ENCODE data around the gene RUNDC1.

The RUNDC1 gene

GRCh38 chr17:43010667-43011308, 30.4 kb downstream of the RUNDC1 start:
- Histone ChIP-seq H3K27ac (ENCODE audit: insufficient read depth, low read depth, low read length, poor library complexity, severe bottlenecking) (no peak overlapping the region), H3K36me3 (ENCODE audit: control insufficient read depth, insufficient read depth, low read length) (no peaks in the 10 kb centered on the region), H3K4me1 (ENCODE audit: control insufficient read depth, insufficient read depth, low read length) (peaks cover 9% of the 10 kb centered on the region), H3K9me3 (ENCODE audit: control insufficient read depth, low read length) (no peaks in the 10 kb centered on the region), H3K27me3 (ENCODE audit: control insufficient read depth, insufficient read depth, low read length, poor library complexity, severe bottlenecking) (no peaks in the 10 kb centered on the region), H3K4me3 (ENCODE audit: insufficient read depth, low read depth, low read length) (no peak overlapping the region)
- WGBS, 2 experiments: 95% methylated on average over 5 of the region's 5 CpGs

- H3K27me3 ChIP-seq (ENCODE audit: control insufficient read depth, insufficient read depth, low read length, poor library complexity, severe bottlenecking): no peaks in the 10 kb centered on the region
- H3K27ac ChIP-seq (ENCODE audit: insufficient read depth, low read depth, low read length, poor library complexity, severe bottlenecking): no peak overlapping the region
- peaks cover 15% of the 10 kb centered on the region for H3K4me1 ChIP-seq (ENCODE audit: control insufficient read depth, insufficient read depth, low read length)
- no peaks in the 10 kb centered on the region for H3K9me3 ChIP-seq (ENCODE audit: control insufficient read depth, low read length)
- no peak overlapping the region for H3K4me3 ChIP-seq (ENCODE audit: insufficient read depth, low read depth, low read length)
- no peaks in the 10 kb centered on the region for H3K36me3 ChIP-seq (ENCODE audit: control insufficient read depth, insufficient read depth, low read length)
- 92 to 93% methylated on average over 15 of the region's 15 CpGs for WGBS, 2 experiments
These were observed 31.5 kb downstream of the RUNDC1 start for GRCh38 chr17:43011728-43012472.

- no peaks in the 10 kb centered on the region for H3K9me3 ChIP-seq (ENCODE audit: control insufficient read depth, low read length)
- peaks cover 5% of the 10 kb centered on the region for H3K36me3 ChIP-seq (ENCODE audit: control insufficient read depth, insufficient read depth, low read length)
- H3K4me1 ChIP-seq (ENCODE audit: control insufficient read depth, insufficient read depth, low read length): peaks cover 22% of the 10 kb centered on the region
- no peaks in the 10 kb centered on the region for H3K27me3 ChIP-seq (ENCODE audit: control insufficient read depth, insufficient read depth, low read length, poor library complexity, severe bottlenecking)
- H3K27ac ChIP-seq (ENCODE audit: insufficient read depth, low read depth, low read length, poor library complexity, severe bottlenecking): no peak overlapping the region
- WGBS, 2 experiments: 94 to 96% methylated on average over 8 of the region's 8 CpGs
- no peak overlapping the region for H3K4me3 ChIP-seq (ENCODE audit: insufficient read depth, low read depth, low read length)
These were observed 32.9 kb downstream of the RUNDC1 start for GRCh38 chr17:43013296-43013695.

GRCh38 chr17:43014020-43014648, 33.8 kb downstream of the RUNDC1 start:
- H3K4me3 ChIP-seq (ENCODE audit: insufficient read depth, low read depth, low read length): no peak overlapping the region
- peaks cover 5% of the 10 kb centered on the region for H3K36me3 ChIP-seq (ENCODE audit: control insufficient read depth, insufficient read depth, low read length)
- 93% methylated on average over 12 of the region's 12 CpGs for WGBS, 2 experiments
- H3K27ac ChIP-seq (ENCODE audit: insufficient read depth, low read depth, low read length, poor library complexity, severe bottlenecking): no peak overlapping the region
- no peaks in the 10 kb centered on the region for H3K9me3 ChIP-seq (ENCODE audit: control insufficient read depth, low read length)
- H3K4me1 ChIP-seq (ENCODE audit: control insufficient read depth, insufficient read depth, low read length): peaks cover 28% of the 10 kb centered on the region
- no peaks in the 10 kb centered on the region for H3K27me3 ChIP-seq (ENCODE audit: control insufficient read depth, insufficient read depth, low read length, poor library complexity, severe bottlenecking)

GRCh38 chr17:43014649-43015542, 34.5 kb downstream of the RUNDC1 start:
- Histone ChIP-seq H3K27me3 (ENCODE audit: control insufficient read depth, insufficient read depth, low read length, poor library complexity, severe bottlenecking) (no peaks in the 10 kb centered on the region), H3K4me3 (ENCODE audit: insufficient read depth, low read depth, low read length) (no peak overlapping the region), H3K4me1 (ENCODE audit: control insufficient read depth, insufficient read depth, low read length) (peaks cover 34% of the 10 kb centered on the region), H3K9me3 (ENCODE audit: control insufficient read depth, low read length) (no peaks in the 10 kb centered on the region), H3K27ac (ENCODE audit: insufficient read depth, low read depth, low read length, poor library complexity, severe bottlenecking) (no peak overlapping the region), H3K36me3 (ENCODE audit: control insufficient read depth, insufficient read depth, low read length) (peaks cover 5% of the 10 kb centered on the region)
- WGBS, 2 experiments: 87 to 89% methylated on average over 8 of the region's 8 CpGs

GRCh38 chr17:43015579-43015978, 35.2 kb downstream of the RUNDC1 start:
- no peak overlapping the region for H3K27ac ChIP-seq (ENCODE audit: insufficient read depth, low read depth, low read length, poor library complexity, severe bottlenecking)
- WGBS, 2 experiments: 74% methylated on average over 9 of the region's 9 CpGs

DNA sequence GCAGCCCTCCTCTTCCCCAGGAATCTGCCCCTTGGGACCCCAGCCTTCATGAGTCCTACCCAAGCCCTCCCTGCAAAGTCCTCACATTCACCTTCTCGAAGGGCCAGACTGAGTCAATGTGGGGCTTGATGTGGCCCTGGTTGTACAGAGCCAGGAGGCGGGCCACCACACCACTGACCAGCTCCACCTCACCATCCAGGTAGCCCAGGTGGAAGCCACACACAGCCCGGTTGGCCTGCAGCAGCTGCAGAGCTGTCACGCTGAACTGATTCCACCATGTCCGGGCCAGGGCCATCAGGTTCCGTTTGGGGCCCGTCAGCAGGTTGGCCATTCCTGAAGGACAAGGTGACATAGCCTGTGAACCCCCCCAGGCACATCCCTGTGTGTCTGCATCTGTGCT, 35.9 kb downstream of the RUNDC1 start:
- no peaks in the 10 kb centered on the region for H3K27me3 ChIP-seq (ENCODE audit: control insufficient read depth, insufficient read depth, low read length, poor library complexity, severe bottlenecking)
- no peak overlapping the region for H3K27ac ChIP-seq (ENCODE audit: insufficient read depth, low read depth, low read length, poor library complexity, severe bottlenecking)
- H3K4me1 ChIP-seq (ENCODE audit: control insufficient read depth, insufficient read depth, low read length): peaks cover 41% of the 10 kb centered on the region
- H3K36me3 ChIP-seq (ENCODE audit: control insufficient read depth, insufficient read depth, low read length): peaks cover 5% of the 10 kb centered on the region
- no peaks in the 10 kb centered on the region for H3K9me3 ChIP-seq (ENCODE audit: control insufficient read depth, low read length)
- H3K4me3 ChIP-seq (ENCODE audit: insufficient read depth, low read depth, low read length): no peak overlapping the region
- 95 to 96% methylated on average over 7 of the region's 7 CpGs for WGBS, 2 experiments

More at GRCh38 chr17:43015579-43015978, 35.2 kb downstream of the RUNDC1 start:
- Histone ChIP-seq H3K4me3 (ENCODE audit: insufficient read depth, low read depth, low read length) (no peak overlapping the region), H3K27me3 (ENCODE audit: control insufficient read depth, insufficient read depth, low read length, poor library complexity, severe bottlenecking) (no peaks in the 10 kb centered on the region), H3K4me1 (ENCODE audit: control insufficient read depth, insufficient read depth, low read length) (peaks cover 41% of the 10 kb centered on the region), H3K9me3 (ENCODE audit: control insufficient read depth, low read length) (no peaks in the 10 kb centered on the region), H3K36me3 (ENCODE audit: control insufficient read depth, insufficient read depth, low read length) (peaks cover 5% of the 10 kb centered on the region)

DNA sequence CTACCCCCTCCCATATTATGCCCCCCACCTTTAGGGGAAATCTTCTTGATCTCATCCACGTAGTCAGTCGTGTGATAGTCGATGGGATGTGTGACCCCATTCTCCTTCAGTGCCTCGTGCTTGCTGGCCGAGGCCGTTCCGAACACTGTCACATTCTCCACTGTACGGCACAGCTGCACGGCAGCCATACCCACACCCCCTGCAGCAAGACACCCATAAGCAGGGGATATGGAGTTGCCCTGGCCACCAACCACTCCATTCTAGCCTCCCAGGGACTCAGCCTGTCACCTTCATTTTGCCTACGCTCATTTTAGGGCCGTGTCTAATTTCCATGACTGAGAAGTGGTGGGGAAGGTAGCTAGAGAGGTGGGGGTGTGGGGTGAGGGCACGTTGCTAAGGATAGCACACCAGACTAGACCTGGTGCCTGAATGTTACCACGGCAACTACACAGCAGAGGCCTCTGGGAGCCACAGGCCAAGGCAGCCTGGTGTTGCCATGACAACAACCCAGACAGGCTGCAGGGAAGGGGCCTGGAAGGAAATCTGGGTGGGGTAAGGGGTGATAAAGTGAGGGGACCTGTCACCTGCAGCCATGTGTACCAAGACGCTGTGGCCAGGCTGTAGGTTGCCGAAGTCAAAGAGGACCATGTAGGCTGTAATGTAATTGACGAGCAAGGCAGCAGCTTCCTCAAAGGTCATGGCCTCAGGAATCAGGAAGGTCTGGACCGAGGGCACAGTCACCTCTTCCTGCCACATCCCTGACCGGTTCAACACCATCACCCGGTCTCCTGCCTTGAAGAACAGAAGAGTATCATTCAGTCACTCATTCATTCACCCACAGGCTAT, 37.9 kb downstream of the RUNDC1 start:
- no peaks in the 10 kb centered on the region for H3K9me3 ChIP-seq (ENCODE audit: control insufficient read depth, low read length)
- peaks cover 5% of the 10 kb centered on the region for H3K36me3 ChIP-seq (ENCODE audit: control insufficient read depth, insufficient read depth, low read length)
- H3K27ac ChIP-seq (ENCODE audit: insufficient read depth, low read depth, low read length, poor library complexity, severe bottlenecking): peak overlapping the region; percentile 69
- H3K4me3 ChIP-seq (ENCODE audit: insufficient read depth, low read depth, low read length): no peak overlapping the region
- H3K4me1 ChIP-seq (ENCODE audit: control insufficient read depth, insufficient read depth, low read length): peaks cover 41% of the 10 kb centered on the region
- 83 to 85% methylated on average over 19 of the region's 19 CpGs for WGBS, 2 experiments
- no peaks in the 10 kb centered on the region for H3K27me3 ChIP-seq (ENCODE audit: control insufficient read depth, insufficient read depth, low read length, poor library complexity, severe bottlenecking)

DNA sequence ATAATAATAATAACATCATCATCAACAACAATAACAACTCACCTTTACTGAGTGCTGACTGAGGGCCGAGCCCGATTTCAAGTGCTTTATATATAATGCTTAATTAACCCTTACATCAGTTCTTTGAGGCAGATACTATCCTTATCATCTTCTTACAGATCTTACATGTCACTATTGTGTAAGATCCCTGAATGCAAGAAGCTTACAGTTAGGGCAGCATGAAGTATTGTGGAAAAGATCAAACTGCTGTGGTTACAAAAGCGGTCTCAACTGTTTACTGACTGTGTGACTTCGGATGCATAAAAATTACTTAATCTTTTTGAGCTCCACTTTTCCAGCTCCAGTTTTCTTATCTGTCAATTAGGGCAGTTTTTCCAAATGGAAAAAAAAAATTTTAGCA, 38.6 kb downstream of the RUNDC1 start:
- WGBS, 2 experiments: 92 to 94% methylated on average over 4 of the region's 4 CpGs
- H3K4me1 ChIP-seq (ENCODE audit: control insufficient read depth, insufficient read depth, low read length): peaks cover 41% of the 10 kb centered on the region
- no peak overlapping the region for H3K27ac ChIP-seq (ENCODE audit: insufficient read depth, low read depth, low read length, poor library complexity, severe bottlenecking)
- H3K27me3 ChIP-seq (ENCODE audit: control insufficient read depth, insufficient read depth, low read length, poor library complexity, severe bottlenecking): no peaks in the 10 kb centered on the region
- no peaks in the 10 kb centered on the region for H3K9me3 ChIP-seq (ENCODE audit: control insufficient read depth, low read length)
- no peak overlapping the region for H3K4me3 ChIP-seq (ENCODE audit: insufficient read depth, low read depth, low read length)
- H3K36me3 ChIP-seq (ENCODE audit: control insufficient read depth, insufficient read depth, low read length): peaks cover 5% of the 10 kb centered on the region
